Measurements from ENCODE around the gene MSL3.

The MSL3 gene

GRCh38 chrX:11778230-11778629 is 20.2 kb downstream of the MSL3 start:
- TF ChIP-seq CTCF (conservative IDR thresholded peaks at IDR 0.05) = no peak
- no peak overlapping the region for H3K27ac ChIP-seq

GRCh38 chrX:11781133-11781532 is 23.1 kb downstream of the MSL3 start:
- no peak for TF ChIP-seq CTCF (conservative IDR thresholded peaks at IDR 0.05)
- H3K27ac ChIP-seq = no peak overlapping the region

GRCh38 chrX:11781734-11782370 is 23.8 kb downstream of the MSL3 start:
- no peak overlapping the region for H3K27ac ChIP-seq
- TF ChIP-seq CTCF (conservative IDR thresholded peaks at IDR 0.05) = no peak

- H3K27ac ChIP-seq = no peak overlapping the region
- TF ChIP-seq CTCF (conservative IDR thresholded peaks at IDR 0.05) = no peak
Measured at GRCh38 chrX:11784543-11784942, 26.5 kb downstream of the MSL3 start.

- no peak overlapping the region for H3K27ac ChIP-seq
- TF ChIP-seq CTCF (conservative IDR thresholded peaks at IDR 0.05) = no peak
Measured at GRCh38 chrX:11786862-11787261, 28.8 kb downstream of the MSL3 start.

- H3K27ac ChIP-seq = no peak overlapping the region
- TF ChIP-seq CTCF (conservative IDR thresholded peaks at IDR 0.05) = no peak
Measured at GRCh38 chrX:11787564-11787963, 29.5 kb downstream of the MSL3 start.

- TF ChIP-seq CTCF (conservative IDR thresholded peaks at IDR 0.05) = no peak
- no peak overlapping the region for H3K27ac ChIP-seq
Measured at GRCh38 chrX:11789809-11790208, 31.8 kb downstream of the MSL3 start.
